NCI-H526 (cell line): Measurements from ENCODE around the gene DDAH2.

Experiments used
- DNase-seq, 2 experiments: peaks; one replicate each; lab custom pipeline; 2025; lab: John Stamatoyannopoulos, UW

The DDAH2 gene, protein sequence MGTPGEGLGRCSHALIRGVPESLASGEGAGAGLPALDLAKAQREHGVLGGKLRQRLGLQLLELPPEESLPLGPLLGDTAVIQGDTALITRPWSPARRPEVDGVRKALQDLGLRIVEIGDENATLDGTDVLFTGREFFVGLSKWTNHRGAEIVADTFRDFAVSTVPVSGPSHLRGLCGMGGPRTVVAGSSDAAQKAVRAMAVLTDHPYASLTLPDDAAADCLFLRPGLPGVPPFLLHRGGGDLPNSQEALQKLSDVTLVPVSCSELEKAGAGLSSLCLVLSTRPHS

GRCh38 chr6:31728767-31729514 is at the start of gene DDAH2:
DDAH2 (minus strand) TSS chr6:31729299; CDS start chr6:31729161, 138 bp downstream.
- no peak for DNase-seq

DNA sequence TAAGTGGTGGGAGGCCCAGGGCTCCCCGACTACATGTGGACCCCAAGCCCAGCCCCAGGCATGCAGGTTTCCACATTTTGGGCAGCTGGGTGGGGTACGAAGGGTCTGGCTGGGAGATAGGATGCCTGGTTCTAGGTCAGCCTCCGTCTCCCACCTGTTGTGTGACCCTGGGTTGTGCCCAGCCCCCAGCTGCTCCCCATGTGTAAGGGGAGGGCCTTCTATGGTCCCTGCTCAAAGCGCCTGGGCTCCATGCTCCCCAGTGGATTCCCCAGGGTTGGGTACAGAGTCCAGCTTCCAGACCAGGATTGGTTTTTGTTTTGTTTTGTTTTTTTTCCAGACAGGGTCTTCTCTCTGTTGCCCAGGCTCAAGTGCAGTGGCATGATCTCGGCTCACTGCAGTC is 49.1 kb upstream of the DDAH2 start:
- DNase-seq, result no peak

- no peak for DNase-seq
These were observed 48.6 kb upstream of the DDAH2 start for GRCh38 chr6:31777667-31778050.

DNA sequence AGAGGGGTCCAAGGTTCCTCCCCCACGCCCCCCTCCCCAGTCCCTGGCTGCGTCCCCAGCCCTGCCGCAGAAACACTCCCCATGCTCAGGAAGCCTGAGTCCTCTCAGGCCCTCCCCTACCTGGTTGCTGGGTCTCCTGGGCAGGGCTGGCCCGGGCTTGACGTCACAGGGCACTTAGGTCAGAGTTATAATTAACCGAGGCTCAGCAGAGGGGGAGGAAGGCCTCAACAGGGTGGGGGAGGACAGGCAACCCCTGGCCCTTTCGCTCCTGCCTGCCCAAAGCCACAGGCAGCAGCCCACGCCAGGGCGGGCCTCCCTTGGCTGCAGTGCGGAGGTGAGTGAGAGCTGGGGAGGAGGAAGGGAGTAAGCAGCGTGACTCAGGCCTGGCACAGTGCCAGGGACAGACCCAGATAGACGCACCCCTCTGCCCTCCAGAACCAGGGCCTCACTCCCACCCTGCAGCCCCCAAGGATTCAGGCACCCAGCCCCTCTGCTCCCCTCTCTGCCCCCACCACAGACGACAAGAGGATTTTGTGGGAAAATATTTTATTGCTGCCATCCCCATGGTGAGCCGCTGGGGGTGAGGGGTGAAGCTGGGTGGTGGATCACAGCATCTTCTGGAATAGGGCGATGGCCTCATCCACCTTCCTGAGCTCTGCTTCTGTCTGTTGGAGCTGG is 48.0 kb upstream of the DDAH2 start, which contains the start of gene VWA7:
Gene VWA7, minus strand, starts transcription at position 340 of the 678 bp plus-strand sequence. CDS start 549 bp downstream, outside the sequence.
- DNase-seq, result peak in 1 of 2 experiments; percentile 61

DNA sequence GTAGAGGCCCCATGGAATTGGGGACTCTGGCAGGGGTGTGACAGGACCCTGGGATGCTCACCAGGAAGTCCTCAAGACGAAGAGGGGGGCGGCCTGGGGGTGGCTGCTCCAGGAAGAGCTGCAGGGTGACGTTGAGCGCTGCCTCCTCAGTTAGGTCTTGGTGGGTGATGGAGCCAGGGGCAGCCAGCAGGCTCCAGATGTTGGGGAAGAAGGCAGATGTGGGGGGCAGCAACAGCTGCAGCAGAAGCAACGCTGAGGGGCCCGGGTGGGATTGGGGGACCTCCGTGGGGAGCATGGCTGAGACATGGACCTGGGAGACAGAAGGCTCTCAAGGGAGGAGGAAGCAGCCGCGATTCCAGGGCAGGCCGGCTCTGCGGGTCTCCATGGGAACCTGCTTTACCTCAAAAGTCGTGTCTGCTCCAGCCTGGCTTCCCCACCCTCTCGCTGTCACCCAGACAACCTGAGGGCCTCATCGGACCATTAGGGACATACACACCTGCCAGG is 47.4 kb upstream of the DDAH2 start:
- peak in 1 of 2 experiments; percentile 61 for DNase-seq

GRCh38 chr6:31775633-31776484 is 46.8 kb upstream of the DDAH2 start:
- no peak for DNase-seq

- DNase-seq, result no peak
These were observed 46.1 kb upstream of the DDAH2 start for GRCh38 chr6:31775184-31775583.

DNA sequence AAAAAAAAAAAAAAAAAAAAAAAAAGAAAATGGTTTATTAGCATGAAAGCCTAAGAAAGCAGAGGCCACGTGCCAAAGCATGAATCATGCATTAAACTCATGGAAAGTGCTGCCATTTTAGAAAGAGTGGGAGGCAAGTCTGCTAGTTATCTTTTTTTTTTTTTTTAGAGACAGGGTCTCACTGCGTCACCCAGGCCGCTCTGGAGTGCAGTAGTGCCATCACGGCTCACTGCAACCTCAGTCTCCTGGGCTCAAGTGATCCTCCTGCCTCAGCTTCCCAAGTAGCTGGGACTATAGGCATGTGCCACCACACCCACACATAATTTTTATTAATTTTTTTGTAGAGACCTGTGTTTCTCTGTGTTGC is 42.9 kb upstream of the DDAH2 start:
- DNase-seq, result no peak

DNA sequence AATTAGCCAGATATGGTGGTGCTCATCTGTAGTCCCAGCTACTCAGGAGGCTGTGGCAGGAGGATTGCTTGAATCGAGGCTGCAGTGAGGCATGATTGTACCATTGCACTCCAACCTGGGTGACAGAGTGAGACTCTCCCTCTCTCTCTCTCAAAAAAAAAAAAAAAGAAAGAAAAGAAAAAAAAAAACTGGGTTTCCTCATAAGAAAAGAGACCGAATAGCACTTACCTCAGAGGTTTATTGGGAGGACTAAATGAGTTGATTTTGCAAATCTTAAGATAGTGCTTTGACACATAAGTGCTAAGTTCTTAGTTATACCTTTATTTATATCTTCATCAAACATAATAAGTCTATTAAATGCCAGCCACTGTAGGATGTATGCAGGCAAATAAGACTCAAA is 41.8 kb upstream of the DDAH2 start:
- DNase-seq, result no peak

DNA sequence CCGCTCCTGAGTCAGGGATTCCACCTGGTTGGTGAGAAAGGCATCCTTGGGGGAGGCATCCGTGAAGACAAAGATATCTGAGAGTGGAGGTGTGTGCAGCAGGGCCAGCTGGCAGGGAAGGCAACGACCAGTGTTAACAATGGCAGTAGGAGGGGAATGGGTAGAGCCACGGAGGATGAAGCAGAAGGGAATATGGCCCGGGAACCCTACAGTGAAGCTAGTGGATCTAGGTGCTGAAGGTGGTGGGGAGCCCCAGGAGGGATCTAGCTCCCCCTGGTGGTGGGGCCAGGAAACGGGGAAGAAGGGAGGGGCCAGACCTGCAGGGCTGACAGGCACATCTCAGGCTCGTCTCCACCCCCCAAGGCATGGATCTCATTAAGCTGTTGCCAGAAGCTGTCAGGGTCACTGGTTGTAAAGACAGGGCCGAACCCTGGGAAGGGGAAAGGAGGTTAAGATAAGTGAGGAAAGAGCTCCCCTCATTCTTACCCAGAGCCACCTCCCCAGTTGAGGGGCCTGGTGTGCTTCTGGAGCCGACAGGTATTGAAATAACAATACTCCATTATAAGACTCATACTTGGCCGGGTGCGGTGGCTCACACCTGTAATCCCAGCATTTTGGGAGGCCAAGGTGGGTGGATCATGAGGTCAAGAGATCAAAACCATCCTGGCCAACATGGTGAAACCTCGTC is 40.7 kb upstream of the DDAH2 start:
- DNase-seq, result peak in 1 of 2 experiments; percentile 55

- no peak for DNase-seq
These were observed 39.5 kb upstream of the DDAH2 start for GRCh38 chr6:31768363-31769257.

- no peak for DNase-seq
These were observed 38.1 kb upstream of the DDAH2 start for GRCh38 chr6:31767096-31767645.

GRCh38 chr6:31765910-31766794 is 37.1 kb upstream of the DDAH2 start:
- peak in 1 of 2 experiments; percentile 32 for DNase-seq

DNA sequence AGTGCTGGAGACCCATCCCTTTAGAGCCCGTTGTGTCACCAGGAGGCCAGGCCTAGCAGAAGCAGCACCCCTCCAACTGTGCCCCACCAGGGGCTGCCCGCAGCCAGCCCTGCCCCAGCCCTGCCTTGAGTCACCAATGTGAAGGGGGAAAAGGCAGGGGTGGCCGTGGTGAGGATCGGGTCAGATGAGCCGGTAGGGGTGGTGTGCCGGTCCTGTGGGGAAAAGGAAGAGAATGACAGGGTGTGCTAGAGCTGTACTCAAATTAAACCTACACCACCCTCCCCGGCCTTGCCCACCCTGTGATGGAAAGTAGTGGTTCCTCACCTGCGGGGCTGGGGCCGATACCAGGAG is 36.4 kb upstream of the DDAH2 start:
- DNase-seq, result no peak

DNA sequence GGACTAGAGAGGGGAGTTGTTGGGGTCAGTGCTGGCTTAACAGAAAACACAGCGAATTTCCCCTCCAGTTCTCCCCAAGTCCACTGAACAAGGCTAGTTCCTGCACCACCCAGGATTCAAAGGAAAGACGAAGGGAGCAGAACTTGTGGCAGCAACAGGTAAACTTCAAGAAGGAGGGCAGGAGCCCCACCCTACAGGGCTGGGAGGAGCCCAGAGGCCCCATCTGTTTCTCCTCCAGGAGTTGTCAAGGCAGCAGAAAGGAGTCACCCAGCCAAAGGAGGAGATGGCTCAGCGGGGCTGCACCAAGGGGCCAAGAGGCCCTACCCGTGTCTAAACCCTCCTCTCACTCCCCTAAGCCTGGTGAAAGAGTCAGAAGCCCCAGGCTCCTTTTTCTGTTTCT is 35.1 kb upstream of the DDAH2 start:
- DNase-seq, result no peak

- DNase-seq, result peak; percentile 27 to 60
These were observed 34.5 kb upstream of the DDAH2 start for GRCh38 chr6:31763619-31763940.

DNA sequence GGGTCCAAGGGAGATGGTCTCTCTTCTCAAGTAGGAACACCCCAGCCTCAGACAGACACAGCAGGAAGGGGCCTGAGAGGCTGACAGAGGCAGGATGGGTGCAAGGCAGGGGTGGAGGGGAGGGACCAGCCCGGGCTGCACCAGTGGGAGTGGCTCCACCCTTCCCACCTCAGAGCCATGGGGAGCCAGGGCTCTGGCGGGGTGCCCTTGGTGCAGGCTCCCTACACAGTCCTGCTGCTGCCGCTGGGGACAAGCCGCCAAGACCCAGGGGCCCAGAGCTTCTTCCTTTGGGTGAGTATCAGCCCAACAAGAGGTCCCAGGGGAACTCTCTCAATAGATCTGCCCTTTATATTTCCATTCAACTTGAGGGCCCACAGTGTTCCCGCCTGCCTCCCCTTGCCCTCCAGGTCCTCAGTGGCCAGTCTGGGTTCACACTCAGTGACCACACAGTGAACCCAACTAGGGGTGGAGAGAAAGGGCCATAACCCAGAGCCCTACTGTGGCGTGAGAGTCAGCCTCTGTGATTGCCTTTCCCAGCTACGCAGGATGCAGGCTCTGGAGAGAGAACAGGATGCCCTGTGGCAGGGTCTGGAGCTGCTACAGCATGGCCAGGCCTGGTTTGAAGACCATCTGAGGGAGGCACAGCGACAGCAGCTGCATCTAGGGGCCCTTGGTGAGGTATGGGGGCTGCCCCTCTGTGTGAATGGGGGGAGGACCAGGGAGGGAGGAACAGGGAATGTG is 33.9 kb upstream of the DDAH2 start:
- no peak for DNase-seq

DNA sequence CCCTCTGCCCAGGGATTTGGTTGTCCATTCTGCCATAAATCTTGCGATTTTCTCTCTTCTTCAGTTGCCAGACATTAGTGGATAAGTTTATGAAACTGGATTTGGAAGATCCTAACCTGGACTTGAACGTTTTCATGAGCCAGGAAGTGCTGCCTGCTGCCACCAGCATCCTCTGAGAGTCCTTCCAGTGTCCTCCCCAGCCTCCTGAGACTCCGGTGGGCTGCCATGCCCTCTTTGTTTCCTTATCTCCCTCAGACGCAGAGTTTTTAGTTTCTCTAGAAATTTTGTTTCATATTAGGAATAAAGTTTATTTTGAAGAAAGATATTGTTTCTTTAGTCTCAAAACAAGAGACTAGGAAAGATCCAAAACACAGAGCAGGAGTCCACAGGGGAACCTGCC is 33.3 kb upstream of the DDAH2 start, which contains the start of gene SAPCD1:
Gene SAPCD1, plus strand, starts transcription at position 301 of the 400 bp plus-strand sequence. CDS start 399 bp downstream, outside the sequence.
- DNase-seq, result no peak
